ENCODE results near the gene POMZP3.
A peak's percentile ranks its signal among the peaks of the same experiment; 100 is the strongest.
"Not testable (repeated sequence)": the region's sequence is repeated elsewhere in the genome, so short reads cannot be mapped to it uniquely, and the experiment has no call there.

The POMZP3 gene

DNA sequence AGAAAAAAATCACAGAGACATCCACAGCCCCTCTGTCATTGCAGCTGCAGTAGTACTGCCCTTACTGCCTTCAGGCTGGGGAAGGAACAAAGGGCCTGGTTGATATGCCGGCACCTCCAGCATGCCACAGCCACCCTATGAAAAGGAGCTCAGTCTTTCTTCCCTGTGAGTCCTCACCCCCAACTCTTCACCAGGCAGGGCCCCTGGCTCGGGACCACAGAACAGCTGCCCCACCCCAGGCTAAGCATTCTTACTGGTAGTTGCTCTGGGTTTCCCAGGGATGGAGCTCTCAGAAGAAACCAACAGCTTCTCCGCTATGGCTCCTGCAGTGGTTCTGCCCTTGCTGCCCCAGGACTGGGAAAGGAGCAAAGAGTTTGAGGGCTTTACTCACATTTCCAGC is 36.0 kb downstream of the POMZP3 start:
- FAIRE-seq; DNase-seq (ENCODE audit: insufficient read length, low spot score): not testable (repeated sequence)

DNA sequence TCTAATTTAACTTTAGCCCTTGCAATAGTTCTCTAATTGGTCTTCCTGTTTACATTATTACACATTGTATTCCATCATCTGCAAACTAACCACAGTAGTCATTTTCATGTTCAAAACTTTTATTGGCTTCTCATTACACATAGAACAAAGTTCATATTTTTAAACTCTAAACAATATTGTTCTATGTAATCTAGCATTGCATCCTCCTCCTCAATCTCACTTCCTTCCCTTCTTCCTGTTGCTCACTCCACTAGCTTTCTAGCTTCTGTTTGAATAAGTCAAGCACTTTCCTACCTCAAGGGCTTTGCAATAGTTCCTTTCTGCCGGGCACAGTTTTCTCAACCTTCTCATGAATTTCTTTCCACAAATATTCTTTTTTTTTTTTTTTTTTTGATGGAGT is 38.5 kb downstream of the POMZP3 start:
- FAIRE-seq: peak; percentile 78
- not testable (repeated sequence) for DNase-seq (ENCODE audit: insufficient read length, low spot score)

DNA sequence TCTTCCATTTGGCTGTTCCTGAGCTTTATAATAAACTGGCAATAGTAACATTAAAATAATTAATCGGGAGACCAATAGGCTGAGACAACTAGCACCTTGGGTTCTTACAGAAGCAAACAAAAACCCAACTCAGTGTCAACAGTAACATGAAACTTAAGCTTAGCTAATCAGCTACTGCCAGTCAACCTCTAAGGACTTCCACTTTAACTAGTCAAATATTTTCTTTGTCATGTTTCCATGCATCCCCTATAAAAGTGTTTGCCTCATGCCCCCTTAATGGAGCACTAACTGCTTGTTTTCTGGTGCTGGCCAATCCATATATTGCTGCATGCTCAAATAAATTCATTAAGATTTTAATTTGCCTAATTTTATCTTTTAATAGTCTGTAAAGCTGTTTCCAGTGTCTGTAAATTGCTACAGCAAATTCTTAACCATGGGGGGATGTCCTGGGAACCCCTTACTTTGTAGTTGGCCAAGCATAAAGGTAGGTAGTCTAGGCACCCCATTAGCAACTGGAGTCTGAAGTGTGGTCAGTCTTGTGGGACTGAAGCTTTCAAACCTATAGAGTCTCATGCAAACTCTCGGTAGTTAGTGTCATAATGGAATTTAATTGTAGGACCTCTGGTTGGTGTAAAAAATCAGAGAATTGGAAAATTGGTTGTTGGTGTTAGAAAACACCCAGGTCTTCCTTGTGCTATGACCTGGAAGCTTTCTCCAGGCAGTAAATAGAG is 40.3 kb downstream of the POMZP3 start:
- not testable (repeated sequence) for DNase-seq (ENCODE audit: insufficient read length, low spot score)
- FAIRE-seq: peak; percentile 66

- DNase-seq (ENCODE audit: insufficient read length, low spot score): not testable (repeated sequence)
- FAIRE-seq: peak; percentile 56
Measured at GRCh38 chr7:76583636-76584281, 43.3 kb downstream of the POMZP3 start.

DNA sequence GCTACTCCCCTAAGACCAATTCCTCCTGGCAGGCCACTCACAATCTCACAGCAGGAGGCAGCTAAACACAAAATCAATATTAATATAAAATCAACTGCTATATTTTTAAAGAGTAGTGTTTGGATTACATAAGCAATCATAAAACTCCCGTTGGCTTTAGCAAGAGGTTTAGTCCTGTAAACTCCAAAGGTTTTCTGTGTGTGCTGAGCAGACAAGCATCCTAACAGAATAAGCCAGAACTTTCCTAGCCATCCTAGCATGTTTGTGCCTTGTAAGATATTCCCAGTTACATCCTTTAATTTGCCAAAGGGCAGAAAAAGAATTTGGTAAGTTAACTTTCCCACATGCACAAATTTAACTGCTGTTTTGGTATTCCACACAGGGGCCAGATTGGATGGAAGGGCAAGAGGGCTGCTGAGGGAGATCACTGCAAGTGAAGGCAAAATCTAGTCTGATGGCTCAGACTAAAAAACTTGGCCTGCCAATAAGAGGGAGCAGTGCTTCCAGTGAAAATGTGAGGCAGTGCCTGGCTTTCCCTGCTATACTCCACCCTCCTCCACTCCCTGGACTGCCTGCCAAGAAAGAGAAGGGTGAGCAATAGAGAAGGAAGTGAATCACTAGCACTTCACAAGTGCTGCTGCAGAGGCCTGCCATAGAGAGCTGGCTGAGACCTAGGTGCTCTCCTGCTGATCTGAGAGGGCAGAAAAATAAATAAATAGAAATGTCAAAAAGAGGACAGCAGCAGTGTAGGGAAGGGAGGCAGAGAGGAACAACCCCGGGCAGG is 44.0 kb downstream of the POMZP3 start:
- FAIRE-seq: not testable (repeated sequence)

GRCh38 chr7:76575919-76576655 is 51.0 kb downstream of the POMZP3 start:
- not testable (repeated sequence) for DNase-seq (ENCODE audit: insufficient read length, low spot score)
- FAIRE-seq: peak; percentile 23

More for the DNA sequence above, 44.0 kb downstream of the POMZP3 start:
- DNase-seq (ENCODE audit: insufficient read length, low spot score): not testable (repeated sequence)

DNA sequence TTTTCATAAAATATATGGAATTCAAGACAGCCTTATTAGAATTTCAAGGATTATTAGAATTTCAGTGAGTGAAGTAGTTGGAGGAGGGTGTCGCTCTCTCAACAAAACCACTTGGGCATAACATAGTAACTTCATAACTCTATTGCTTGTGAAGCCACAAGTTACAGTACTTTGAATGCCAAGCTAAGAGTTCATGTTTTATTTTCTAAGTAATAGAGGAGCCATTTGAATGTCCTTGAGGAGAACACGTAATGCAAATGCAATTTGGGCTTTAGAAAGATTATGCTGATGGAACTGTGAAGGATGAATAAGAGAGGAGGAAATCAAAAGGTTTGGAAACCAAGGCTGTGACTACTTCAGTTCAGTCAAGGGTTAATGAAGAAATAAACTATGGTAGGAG is 51.6 kb downstream of the POMZP3 start:
- DNase-seq (ENCODE audit: insufficient read length, low spot score); FAIRE-seq: not testable (repeated sequence)

- FAIRE-seq; DNase-seq (ENCODE audit: insufficient read length, low spot score): not testable (repeated sequence)
Measured at GRCh38 chr7:76572296-76572695, 54.8 kb downstream of the POMZP3 start.

DNA sequence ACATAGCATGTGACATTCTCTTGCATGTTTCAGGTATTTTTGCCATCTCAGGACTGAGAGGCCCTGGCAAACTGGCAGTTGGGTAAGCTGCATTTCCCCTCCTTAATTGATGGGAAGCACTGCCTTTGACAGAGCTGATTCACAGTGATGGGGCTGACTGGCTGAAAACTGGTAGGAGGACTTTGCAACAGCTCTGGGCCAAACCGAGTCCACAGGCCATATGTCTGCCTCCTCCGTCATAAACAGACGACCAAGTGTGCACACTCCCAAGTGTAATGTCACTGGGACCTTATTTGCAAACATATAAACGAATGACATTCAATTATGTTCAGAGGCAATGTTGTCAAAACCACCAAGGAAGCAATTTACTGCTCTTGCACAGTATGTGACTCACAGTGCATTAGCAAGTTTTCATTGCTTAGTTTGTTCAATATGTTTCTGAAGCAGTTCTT is 56.7 kb downstream of the POMZP3 start:
- DNase-seq (ENCODE audit: insufficient read length, low spot score): not testable (repeated sequence)
- peak; percentile 51 for FAIRE-seq

GRCh38 chr7:76568742-76569141 is 58.3 kb downstream of the POMZP3 start:
- not testable (repeated sequence) for DNase-seq (ENCODE audit: insufficient read length, low spot score); FAIRE-seq

- DNase-seq (ENCODE audit: insufficient read length, low spot score); FAIRE-seq: not testable (repeated sequence)
Measured at GRCh38 chr7:76567753-76568152, 59.3 kb downstream of the POMZP3 start.

DNA sequence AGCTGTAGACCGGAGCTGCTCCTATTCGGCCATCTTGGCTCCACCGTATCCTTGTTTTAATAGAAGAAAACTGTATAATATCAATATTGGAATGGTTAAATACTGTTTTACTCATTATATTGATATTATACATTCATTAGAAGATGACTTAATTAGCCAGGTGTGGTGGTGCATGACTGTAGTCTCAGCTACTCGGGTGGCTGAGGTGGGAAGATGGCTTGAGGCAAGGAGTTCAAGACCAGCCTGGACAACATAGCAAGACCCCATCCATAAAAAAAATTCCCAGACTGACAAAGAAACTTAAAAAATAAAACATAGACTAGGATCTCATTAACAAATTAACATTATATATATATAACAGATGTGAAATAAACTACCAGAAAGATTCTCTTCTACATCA is 59.8 kb downstream of the POMZP3 start:
- FAIRE-seq; DNase-seq (ENCODE audit: insufficient read length, low spot score): not testable (repeated sequence)

DNA sequence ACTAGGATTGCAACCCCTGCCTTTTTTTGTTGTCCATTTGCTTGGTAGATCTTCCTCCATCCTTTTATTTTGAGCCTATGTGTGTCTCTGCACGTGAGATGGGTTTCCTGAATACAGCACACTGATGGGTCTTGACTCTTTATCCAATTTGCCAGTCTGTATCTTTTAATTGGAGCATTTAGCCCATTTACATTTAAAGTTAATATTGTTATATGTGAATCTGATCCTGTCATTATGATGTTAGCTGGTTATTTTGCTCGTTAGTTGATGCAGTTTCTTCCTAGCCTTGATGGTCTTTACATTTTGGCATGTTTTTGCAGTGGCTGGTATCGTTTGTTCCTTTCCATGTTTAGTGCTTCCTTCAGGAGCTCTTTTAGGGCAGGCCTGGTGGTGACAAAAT is 62.1 kb downstream of the POMZP3 start:
- DNase-seq (ENCODE audit: insufficient read length, low spot score); FAIRE-seq: not testable (repeated sequence)

DNA sequence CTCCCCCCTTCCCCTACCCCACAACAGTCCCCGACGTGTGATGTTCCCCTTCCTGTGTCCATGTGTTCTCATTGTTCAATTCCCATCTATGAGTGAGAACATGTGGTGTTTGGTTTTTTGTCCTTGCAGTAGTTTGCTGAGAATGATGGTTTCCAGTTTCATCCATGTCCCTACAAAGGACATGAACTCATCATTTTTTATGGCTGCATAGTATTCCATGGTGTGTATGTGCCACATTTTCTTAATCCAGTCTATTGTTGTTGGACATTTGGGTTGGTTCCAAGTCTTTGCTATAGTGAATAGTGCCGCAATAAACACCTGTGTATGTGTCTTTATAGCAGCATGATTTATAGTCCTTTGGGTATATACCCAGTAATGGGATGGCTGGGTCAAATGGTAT is 65.7 kb downstream of the POMZP3 start:
- not testable (repeated sequence) for FAIRE-seq

GRCh38 chr7:76560157-76560556 is 66.9 kb downstream of the POMZP3 start:
- FAIRE-seq: peak; percentile 26
- not testable (repeated sequence) for DNase-seq (ENCODE audit: insufficient read length, low spot score)

More for the DNA sequence above, 65.7 kb downstream of the POMZP3 start:
- not testable (repeated sequence) for DNase-seq (ENCODE audit: insufficient read length, low spot score)

Measured in GM19239 (cell line).